HFF-Myc (cell line): ENCODE measurements around the gene SYNDIG1.

ENCODE experiments used
- DNase-seq: peaks from one replicate; pipeline ENCODE4 v3.0.0-alpha.2; 2011; ENCODE audit warnings: low read depth; ENCODE audit errors: extremely low read depth
- H3K4me3 ChIP-seq: replicated peaks from 2 replicates; pipeline ENCODE4 v1.5.1; 2011; ENCODE audit warnings: low read depth, mild to moderate bottlenecking, control low read depth, low read length
- TF ChIP-seq, protein P1 (sequence below): IDR thresholded peaks from 2 replicates; pipeline ENCODE4 v1.5.1; 2012; ENCODE audit warnings: mild to moderate bottlenecking, low read depth, low read length, control low read depth; ENCODE audit errors: missing control alignments

Gene SYNDIG1

DNA sequence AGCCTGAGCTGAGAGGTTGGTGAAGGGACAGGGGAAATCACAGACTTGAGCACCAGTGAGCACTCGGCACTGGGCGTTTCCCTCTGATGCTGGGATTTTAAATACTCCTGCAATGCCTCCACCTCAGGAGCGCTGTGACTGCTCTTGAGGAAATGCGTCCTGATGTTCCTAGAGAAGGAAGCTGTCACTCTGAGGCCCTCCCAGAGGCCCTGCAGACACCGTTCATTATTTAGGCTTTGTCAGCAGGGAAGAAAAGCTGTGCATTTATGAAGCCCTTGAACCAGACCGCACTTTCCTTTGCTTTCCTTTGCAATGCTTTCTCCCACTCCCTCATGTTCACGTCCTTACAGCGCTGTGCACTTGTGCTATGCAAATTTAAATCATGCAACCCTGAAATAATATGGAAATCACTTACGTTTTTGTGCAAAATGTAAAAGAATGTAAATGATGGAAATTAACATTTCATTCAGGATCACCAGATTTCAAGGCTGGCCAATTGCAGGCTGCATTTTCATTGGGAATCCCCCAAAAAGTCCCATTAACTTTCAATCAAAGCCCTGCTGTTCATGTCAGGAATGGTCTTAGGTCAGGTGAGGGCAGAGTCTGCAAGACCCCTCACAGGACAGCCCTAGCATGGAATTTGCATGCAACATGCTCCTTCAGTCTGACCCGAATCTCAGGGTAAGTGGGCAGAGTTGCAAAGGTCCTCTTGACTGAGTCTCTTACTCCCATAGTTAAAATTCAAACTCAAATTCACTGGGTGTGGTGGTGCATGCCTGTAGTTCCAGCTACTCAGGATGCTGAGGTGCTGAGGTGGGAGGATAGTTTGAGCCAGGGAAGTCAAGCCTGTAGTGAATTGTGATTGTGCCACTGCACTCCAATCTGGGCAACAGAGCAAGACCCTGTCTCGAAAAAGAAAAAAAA is 45.8 kb upstream of the SYNDIG1 start:
- DNase-seq, result no peak
- H3K4me3 ChIP-seq, result no peak overlapping the region
- TF ChIP-seq, protein P1, sequence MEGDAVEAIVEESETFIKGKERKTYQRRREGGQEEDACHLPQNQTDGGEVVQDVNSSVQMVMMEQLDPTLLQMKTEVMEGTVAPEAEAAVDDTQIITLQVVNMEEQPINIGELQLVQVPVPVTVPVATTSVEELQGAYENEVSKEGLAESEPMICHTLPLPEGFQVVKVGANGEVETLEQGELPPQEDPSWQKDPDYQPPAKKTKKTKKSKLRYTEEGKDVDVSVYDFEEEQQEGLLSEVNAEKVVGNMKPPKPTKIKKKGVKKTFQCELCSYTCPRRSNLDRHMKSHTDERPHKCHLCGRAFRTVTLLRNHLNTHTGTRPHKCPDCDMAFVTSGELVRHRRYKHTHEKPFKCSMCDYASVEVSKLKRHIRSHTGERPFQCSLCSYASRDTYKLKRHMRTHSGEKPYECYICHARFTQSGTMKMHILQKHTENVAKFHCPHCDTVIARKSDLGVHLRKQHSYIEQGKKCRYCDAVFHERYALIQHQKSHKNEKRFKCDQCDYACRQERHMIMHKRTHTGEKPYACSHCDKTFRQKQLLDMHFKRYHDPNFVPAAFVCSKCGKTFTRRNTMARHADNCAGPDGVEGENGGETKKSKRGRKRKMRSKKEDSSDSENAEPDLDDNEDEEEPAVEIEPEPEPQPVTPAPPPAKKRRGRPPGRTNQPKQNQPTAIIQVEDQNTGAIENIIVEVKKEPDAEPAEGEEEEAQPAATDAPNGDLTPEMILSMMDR, result no peak

DNA sequence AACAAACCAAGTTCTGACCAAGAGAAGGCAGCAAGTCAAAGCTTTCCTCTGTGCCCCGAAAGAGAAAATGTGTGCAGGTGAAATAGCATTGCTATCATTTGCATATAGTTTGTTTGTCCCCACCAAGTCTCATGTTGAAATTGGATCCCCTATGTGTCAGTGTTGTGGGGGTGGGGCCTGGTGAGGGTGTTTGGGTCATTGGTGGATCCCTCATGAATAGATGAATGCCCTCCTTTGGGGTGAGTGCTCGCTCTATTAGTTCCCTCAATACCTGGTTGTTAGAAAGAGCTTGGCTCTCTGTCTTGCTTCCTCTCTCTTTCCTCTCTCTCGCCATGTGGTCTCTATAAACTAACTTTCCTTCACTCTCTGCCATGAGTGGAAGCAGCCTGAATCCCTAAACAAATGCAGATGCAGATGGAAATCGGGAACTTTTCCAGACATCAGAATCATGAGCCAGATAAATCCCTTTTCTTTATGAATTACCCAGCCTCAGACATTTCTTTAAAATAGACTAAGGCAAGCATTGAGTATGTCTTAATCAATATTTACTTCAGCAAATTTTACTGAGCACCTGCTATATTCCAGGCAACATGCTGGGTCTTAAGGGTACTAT is 43.8 kb upstream of the SYNDIG1 start:
- no peak for DNase-seq
- no peak overlapping the region for H3K4me3 ChIP-seq

DNA sequence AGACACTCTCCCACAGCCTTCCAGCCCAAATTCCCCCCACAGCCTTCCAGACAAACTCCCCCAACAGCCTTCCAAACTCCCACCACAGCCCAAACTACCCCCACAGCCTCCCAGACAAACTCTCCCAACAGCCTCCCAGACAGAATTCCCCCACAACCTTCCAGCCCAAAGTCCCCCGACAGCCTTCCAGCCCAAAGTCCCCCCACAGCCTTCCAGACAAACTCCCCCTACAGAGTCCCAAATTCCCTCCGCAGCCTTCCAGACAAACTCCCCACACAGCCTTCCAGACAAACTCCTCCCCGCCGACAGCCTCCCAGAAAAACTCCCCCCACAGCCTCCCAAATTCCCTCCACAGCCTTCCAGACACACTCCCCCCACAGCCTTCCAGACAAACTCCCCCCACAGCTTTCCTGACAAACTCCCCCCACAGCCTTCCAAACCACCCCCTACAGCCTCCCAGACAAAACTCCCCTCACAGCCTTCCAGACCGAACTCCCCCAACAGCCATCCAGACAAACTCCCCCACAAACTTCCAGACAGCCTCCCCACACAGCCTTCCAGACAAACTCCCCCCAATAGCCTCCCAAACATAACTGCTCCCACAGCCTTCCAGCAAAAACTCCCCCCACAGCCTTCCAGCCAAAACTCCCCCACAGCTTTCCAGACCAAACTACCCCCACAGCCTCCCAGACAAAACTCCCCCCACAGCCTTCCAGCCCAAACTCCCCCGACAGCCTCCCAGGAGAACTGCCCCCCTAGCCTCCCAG is 38.0 kb upstream of the SYNDIG1 start:
- H3K4me3 ChIP-seq, result no peak overlapping the region
- TF ChIP-seq, protein P1, result no peak
- no peak for DNase-seq

More for the DNA sequence above, 43.8 kb upstream of the SYNDIG1 start:
- TF ChIP-seq, protein P1, result no peak

DNA sequence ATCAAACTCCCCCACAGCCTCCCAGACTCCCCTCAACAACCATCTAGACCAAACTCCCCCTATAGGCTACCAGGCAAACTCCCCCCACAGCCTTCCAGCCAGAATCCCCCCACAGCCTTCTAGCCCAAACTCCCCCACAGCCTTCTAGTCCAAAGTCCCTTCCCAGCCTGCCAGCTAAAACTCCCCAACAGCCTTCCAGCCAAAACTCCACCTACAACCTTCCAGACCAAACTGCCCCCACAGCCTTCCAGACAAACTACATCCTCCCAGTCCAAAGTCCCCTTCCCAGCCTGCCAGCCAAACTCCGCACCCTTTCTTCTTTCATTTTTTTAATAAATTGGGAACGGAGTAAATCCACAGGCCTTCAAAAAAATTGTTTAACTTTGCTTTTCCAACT is 37.4 kb upstream of the SYNDIG1 start:
- no peak for DNase-seq
- no peak overlapping the region for H3K4me3 ChIP-seq
- TF ChIP-seq, protein P1, result no peak

DNA sequence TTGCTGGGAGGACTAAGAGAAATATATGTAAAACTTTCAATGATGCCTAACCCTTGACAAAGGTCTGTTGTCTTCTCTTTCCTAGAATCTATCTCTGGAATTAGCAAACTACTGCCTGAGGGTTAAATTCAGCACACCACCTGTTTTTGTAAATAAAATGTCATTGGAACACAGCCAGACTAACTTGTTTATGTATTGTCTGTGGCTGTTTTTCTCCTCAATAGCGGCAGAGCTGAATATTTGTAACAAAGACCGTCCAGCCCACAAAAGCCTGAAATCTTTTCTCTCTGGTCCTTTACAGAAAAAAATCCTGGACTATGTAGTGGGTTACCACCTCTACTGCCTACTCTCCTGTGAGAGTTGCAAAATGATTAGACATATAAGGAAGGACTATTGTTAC is 33.3 kb upstream of the SYNDIG1 start:
- no peak for DNase-seq
- TF ChIP-seq, protein P1, result no peak
- no peak overlapping the region for H3K4me3 ChIP-seq

DNA sequence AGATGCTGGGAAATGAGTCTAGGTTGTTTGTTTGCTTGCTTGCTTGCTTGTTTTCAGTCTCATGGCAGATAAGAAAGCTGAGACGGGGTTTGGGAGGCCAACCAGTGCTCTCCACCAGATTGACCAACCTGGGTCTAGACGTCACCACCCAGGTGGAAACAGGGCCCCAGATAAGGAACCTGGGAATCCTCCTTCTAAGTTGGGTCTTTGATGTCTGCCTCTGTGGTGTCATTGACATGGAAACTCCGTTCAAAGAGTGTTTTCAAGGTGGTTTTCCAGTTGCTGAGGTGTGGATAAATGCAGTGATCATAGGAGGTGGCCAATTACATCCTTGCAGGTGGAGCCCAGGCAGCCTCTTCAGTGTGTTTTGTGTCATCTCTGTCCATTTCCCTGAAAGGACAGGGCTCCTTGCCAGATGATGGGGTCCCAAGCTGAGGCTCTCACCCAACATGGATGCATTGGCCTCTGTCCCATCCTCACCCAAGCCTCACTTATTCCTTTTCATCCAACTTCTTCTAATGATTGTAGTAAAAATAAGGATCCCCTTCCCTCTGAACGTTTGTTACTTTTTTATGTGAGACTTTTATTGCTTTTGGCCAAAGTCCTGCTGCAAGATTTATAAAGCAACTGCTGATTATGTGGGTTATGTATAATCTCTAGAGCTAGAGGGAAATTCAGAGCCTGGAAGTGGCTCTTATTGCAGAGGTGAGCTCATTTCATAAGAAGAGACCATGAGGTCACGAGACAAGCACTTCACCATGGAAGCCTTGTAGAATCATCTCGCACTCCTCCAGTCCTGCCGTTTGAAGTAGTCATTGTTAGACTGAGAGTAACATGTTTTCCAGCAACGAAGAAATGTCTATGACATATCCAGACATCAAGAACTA is 32.0 kb upstream of the SYNDIG1 start:
- no peak overlapping the region for H3K4me3 ChIP-seq
- no peak for DNase-seq
- TF ChIP-seq, protein P1, result no peak
